WTC11 (cell line): ENCODE data around the gene PAX9. TPM values are rescaled to one million over a fixed set of nuclear protein-coding genes. Genes with fewer than 3 reads are reported as not detected.

Source experiments
- ATAC-seq: fragments of 200-7000 bp; cut with Tn5 transposase; 2 replicates; pipeline ENCODE4 v1.10.0; 2021; ENCODE audit warnings: mild to moderate bottlenecking, moderate library complexity
- CTCF ChIA-PET: fragments of 300-600 bp; sonication (Branson Sonifier 250); formaldehyde crosslinking; loops from one replicate; lab custom pipeline; 2021; ENCODE audit warnings: antibody characterized with exemption; lab: Charles Lee
- POLR2A ChIA-PET: fragments of 350-600 bp; sonication (Branson Sonifier 250); formaldehyde crosslinking; loops from one replicate; lab custom pipeline; 2021; ENCODE audit warnings: antibody characterized with exemption; lab: Charles Lee
- DNase-seq: peaks from one replicate; pipeline ENCODE4 v3.0.0; 2021; ENCODE audit warnings: low spot score
- H3K27ac Mint-ChIP-seq: 2 replicates; pipeline ENCODE4 v1.8.0; 2021; ENCODE audit warnings: mixed read lengths
- H3K27me3 Mint-ChIP-seq: 2 replicates; pipeline ENCODE4 v1.8.0; 2021; ENCODE audit warnings: low read depth, mild to moderate bottlenecking, moderate library complexity, mixed read lengths
- H3K36me3 Mint-ChIP-seq: 2 replicates; pipeline ENCODE4 v1.8.0; 2021; ENCODE audit warnings: mixed read lengths
- H3K4me1 Mint-ChIP-seq: 2 replicates; pipeline ENCODE4 v1.8.0; 2022; ENCODE audit warnings: mixed read lengths
- H3K4me3 Mint-ChIP-seq: 2 replicates; pipeline ENCODE4 v1.8.0; 2021; ENCODE audit warnings: mild to moderate bottlenecking, moderate library complexity, mixed read lengths
- H3K9me3 Mint-ChIP-seq: 2 replicates; pipeline ENCODE4 v1.8.0; 2021; ENCODE audit warnings: mixed read lengths
- ATF1 ChIP-seq: sonication (generic); formaldehyde crosslinking; IDR thresholded peaks from 2 replicates; pipeline ENCODE4 v1.8.1; 2023; ENCODE audit warnings: mild to moderate bottlenecking, moderate library complexity, missing genetic modification reagents
- ETV6 ChIP-seq: sonication (generic); formaldehyde crosslinking; IDR thresholded peaks from 2 replicates; pipeline ENCODE4 v1.8.1; 2022; ENCODE audit warnings: mild to moderate bottlenecking, missing genetic modification reagents
- GTF2I ChIP-seq: fragments of 250-450 bp; sonication (Bioruptor Pico); conservative IDR thresholded peaks from 2 replicates; pipeline ENCODE4 v1.4.0; 2021; ENCODE audit warnings: mild to moderate bottlenecking
- JAZF1 ChIP-seq: fragments of 250-450 bp; sonication (Bioruptor Pico); IDR thresholded peaks from 2 replicates; pipeline ENCODE4 v1.9.0; 2021; ENCODE audit warnings: moderate library complexity, mild to moderate bottlenecking, inconsistent platforms
- JUN ChIP-seq: sonication (generic); formaldehyde crosslinking; IDR thresholded peaks from 2 replicates; pipeline ENCODE4 v1.8.0; 2023; ENCODE audit warnings: mild to moderate bottlenecking, missing genetic modification reagents
- MYBL2 ChIP-seq: sonication (generic); formaldehyde crosslinking; IDR thresholded peaks from 2 replicates; pipeline ENCODE4 v1.8.1; 2023; ENCODE audit warnings: mild to moderate bottlenecking, moderate library complexity, missing genetic modification reagents
- NR2C2 ChIP-seq: sonication (generic); formaldehyde crosslinking; IDR thresholded peaks from 2 replicates; pipeline ENCODE4 v1.8.0; 2022; ENCODE audit warnings: mild to moderate bottlenecking, missing genetic modification reagents
- NR3C1 ChIP-seq: sonication (generic); formaldehyde crosslinking; conservative IDR thresholded peaks from 2 replicates; pipeline ENCODE4 v1.8.1; 2023; ENCODE audit warnings: low read depth, mild to moderate bottlenecking, missing genetic modification reagents
- OVOL2 ChIP-seq: fragments of 250-450 bp; sonication (Bioruptor Pico); IDR thresholded peaks from 2 replicates; pipeline ENCODE4 v1.9.0; 2021; ENCODE audit warnings: mild to moderate bottlenecking, borderline replicate concordance
- SMAD4 ChIP-seq: sonication (generic); formaldehyde crosslinking; IDR thresholded peaks from 2 replicates; pipeline ENCODE4 v1.8.0; 2022; ENCODE audit warnings: mild to moderate bottlenecking, missing genetic modification reagents
- TEAD4 ChIP-seq: sonication (generic); formaldehyde crosslinking; IDR thresholded peaks from 2 replicates; pipeline ENCODE4 v1.8.0; 2022; ENCODE audit warnings: mild to moderate bottlenecking, missing genetic modification reagents
- ZBTB21 ChIP-seq: sonication (generic); formaldehyde crosslinking; IDR thresholded peaks from 2 replicates; pipeline ENCODE4 v1.8.1; 2023; ENCODE audit warnings: mild to moderate bottlenecking, missing genetic modification reagents, borderline replicate concordance
- ZNF121 ChIP-seq: sonication (generic); formaldehyde crosslinking; IDR thresholded peaks from 2 replicates; pipeline ENCODE4 v1.8.0; 2023; ENCODE audit warnings: missing genetic modification reagents
- ZNF232 ChIP-seq: sonication (generic); formaldehyde crosslinking; IDR thresholded peaks from 2 replicates; pipeline ENCODE4 v1.8.0; 2022; ENCODE audit warnings: mild to moderate bottlenecking, missing genetic modification reagents
- ZNF423 ChIP-seq: fragments of 250-450 bp; sonication (Bioruptor Pico); IDR thresholded peaks from 2 replicates; pipeline ENCODE4 v2.1.2; 2022; ENCODE audit warnings: mild to moderate bottlenecking, moderate library complexity
- total RNA-seq: library from RNA; stranded (reverse); gene quantifications from 3 replicates; pipeline ENCODE4 v1.2.3, GENCODE V29; 2021
- TF ChIP-seq, protein P1 (sequence below): fragments of 250-450 bp; sonication (Bioruptor Pico); IDR thresholded peaks from 2 replicates; pipeline ENCODE4 v1.9.0; 2021; ENCODE audit warnings: mild to moderate bottlenecking
- TF ChIP-seq, protein P2 (sequence below): fragments of 250-450 bp; sonication (Bioruptor Pico); conservative IDR thresholded peaks from 2 replicates; pipeline ENCODE4 v1.9.0; 2021; ENCODE audit warnings: mild to moderate bottlenecking
- TF ChIP-seq, protein P3 (sequence below): sonication (generic); formaldehyde crosslinking; IDR thresholded peaks from 2 replicates; pipeline ENCODE4 v1.8.1; 2022; ENCODE audit warnings: mild to moderate bottlenecking, missing genetic modification reagents, moderate library complexity, borderline replicate concordance
- TF ChIP-seq, protein P4 (sequence below): sonication (generic); formaldehyde crosslinking; IDR thresholded peaks from 2 replicates; pipeline ENCODE4 v1.8.1; 2022; ENCODE audit warnings: missing genetic modification reagents, borderline replicate concordance
- TF ChIP-seq, protein P5 (sequence below): sonication (generic); formaldehyde crosslinking; IDR thresholded peaks from 2 replicates; pipeline ENCODE4 v1.8.1; 2023; ENCODE audit warnings: mild to moderate bottlenecking, missing genetic modification reagents, moderate library complexity
- TF ChIP-seq, protein P6 (sequence below): fragments of 250-450 bp; sonication (Bioruptor Pico); IDR thresholded peaks from 2 replicates; pipeline ENCODE4 v2.1.2; 2022; ENCODE audit warnings: mild to moderate bottlenecking, moderate library complexity
- TF ChIP-seq, protein P7 (sequence below): sonication (generic); formaldehyde crosslinking; IDR thresholded peaks from 2 replicates; pipeline ENCODE4 v1.8.1; 2023; ENCODE audit warnings: mild to moderate bottlenecking, missing genetic modification reagents, moderate library complexity

PAX9 gene
- total RNA-seq, 1 experiment from 2014 or later: not detected

DNA sequence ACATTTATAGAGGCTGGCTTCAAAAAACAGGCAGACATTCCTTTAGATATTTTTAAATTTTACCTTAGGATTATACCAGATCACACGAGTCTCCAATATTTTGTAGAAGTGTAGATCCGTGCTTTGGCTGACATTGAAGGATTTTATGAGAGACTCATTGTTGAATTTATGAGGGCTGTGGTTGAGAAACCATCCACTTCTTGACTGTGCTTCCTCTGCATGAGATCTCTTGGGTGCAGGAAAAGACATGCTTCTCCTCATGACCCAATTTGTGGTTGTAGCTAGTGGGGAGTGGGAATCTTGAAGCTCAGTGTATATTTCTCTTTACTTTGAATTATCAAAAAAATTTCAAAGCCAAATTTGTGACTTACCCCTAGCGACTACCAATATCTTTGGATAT, 42.5 kb upstream of the PAX9 start (continued):
- TF ChIP-seq, protein P1, sequence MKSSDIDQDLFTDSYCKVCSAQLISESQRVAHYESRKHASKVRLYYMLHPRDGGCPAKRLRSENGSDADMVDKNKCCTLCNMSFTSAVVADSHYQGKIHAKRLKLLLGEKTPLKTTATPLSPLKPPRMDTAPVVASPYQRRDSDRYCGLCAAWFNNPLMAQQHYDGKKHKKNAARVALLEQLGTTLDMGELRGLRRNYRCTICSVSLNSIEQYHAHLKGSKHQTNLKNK: no peak
- no peak for TF ChIP-seq ZNF423 (CRISPR knock-in tag)

DNA sequence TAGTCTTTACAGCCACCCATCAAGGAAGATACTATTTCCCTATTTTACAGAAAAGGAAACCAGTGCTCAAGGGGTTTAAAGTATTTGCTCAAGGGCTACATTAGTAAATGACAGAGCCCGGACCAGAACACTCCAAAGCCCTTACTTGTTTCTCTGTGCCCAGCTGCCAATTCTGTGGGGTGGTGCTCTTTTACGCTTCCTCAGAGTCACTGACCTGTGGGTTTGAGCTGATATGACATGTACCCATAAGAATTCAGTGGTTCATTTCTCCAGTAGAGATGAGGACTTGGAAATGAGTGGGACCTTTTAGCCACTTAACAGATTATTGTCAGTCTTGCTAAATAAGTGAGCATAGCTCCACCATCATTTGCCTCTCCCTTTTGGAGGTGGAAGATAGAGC, 41.8 kb upstream of the PAX9 start:
- H3K4me1 Mint-ChIP-seq: no peaks in the 10 kb centered on the region
- no peak overlapping the region for H3K4me3 Mint-ChIP-seq
- H3K36me3 Mint-ChIP-seq: no peaks in the 10 kb centered on the region
- no peak overlapping the region for H3K27ac Mint-ChIP-seq
- peaks cover 6% of the 10 kb centered on the region; the same call in 1 of the 2 replicates for H3K27me3 Mint-ChIP-seq
- TF ChIP-seq SMAD4: no peak
- no peak for TF ChIP-seq MYBL2 (CRISPR knock-in tag)
- TF ChIP-seq, protein P1: no peak
- TF ChIP-seq ZNF121 (CRISPR knock-in tag): no peak
- TF ChIP-seq, protein P2, sequence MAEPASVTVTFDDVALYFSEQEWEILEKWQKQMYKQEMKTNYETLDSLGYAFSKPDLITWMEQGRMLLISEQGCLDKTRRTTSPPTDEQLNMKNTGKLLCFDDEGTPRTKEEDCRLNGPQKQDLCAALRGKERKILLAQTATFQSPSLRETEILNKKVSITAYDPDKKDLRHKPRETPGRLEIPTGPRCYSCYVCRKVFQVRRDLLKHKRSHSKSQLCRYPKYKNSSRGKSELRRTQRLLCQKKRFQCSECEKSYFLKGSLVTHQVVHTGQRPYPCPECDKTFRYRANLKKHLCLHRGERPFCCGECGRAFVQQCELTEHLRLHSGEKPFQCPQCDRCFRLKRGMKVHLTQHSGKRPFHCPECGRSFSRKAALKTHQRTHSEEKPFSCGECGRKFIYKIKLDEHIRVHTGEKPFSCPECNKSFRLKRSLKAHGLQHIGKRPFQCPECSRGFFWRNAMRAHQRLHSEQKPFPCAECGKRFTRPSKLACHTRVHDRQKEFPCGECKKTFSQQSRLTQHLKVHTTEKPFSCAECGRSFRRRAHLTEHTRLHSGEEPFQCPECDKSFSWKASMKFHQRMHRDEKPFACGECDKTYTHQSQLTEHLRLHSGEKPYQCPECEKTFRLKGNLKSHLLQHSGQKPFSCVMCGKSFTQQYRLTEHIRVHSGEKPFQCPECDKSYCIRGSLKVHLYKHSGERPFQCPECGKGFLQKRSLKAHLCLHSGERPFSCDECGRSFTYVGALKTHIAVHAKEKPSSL (CRISPR knock-in tag): no peak
- TF ChIP-seq GTF2I (CRISPR knock-in tag): no peak
- no peak for TF ChIP-seq JAZF1 (CRISPR knock-in tag)
- no peak for TF ChIP-seq ATF1 (CRISPR knock-in tag)
- TF ChIP-seq, protein P3, sequence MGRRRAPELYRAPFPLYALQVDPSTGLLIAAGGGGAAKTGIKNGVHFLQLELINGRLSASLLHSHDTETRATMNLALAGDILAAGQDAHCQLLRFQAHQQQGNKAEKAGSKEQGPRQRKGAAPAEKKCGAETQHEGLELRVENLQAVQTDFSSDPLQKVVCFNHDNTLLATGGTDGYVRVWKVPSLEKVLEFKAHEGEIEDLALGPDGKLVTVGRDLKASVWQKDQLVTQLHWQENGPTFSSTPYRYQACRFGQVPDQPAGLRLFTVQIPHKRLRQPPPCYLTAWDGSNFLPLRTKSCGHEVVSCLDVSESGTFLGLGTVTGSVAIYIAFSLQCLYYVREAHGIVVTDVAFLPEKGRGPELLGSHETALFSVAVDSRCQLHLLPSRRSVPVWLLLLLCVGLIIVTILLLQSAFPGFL (CRISPR knock-in tag): no peak
- TF ChIP-seq, protein P4, sequence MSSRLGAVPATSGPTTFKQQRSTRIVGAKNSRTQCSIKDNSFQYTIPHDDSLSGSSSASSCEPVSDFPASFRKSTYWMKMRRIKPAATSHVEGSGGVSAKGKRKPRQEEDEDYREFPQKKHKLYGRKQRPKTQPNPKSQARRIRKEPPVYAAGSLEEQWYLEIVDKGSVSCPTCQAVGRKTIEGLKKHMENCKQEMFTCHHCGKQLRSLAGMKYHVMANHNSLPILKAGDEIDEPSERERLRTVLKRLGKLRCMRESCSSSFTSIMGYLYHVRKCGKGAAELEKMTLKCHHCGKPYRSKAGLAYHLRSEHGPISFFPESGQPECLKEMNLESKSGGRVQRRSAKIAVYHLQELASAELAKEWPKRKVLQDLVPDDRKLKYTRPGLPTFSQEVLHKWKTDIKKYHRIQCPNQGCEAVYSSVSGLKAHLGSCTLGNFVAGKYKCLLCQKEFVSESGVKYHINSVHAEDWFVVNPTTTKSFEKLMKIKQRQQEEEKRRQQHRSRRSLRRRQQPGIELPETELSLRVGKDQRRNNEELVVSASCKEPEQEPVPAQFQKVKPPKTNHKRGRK (CRISPR knock-in tag): no peak
- TF ChIP-seq TEAD4 (CRISPR knock-in tag): no peak
- no peak for TF ChIP-seq NR2C2
- TF ChIP-seq JUN: no peak
- no peak for TF ChIP-seq ETV6 (CRISPR knock-in tag)
- no peak for TF ChIP-seq NR3C1 (CRISPR knock-in tag)
- TF ChIP-seq, protein P5, sequence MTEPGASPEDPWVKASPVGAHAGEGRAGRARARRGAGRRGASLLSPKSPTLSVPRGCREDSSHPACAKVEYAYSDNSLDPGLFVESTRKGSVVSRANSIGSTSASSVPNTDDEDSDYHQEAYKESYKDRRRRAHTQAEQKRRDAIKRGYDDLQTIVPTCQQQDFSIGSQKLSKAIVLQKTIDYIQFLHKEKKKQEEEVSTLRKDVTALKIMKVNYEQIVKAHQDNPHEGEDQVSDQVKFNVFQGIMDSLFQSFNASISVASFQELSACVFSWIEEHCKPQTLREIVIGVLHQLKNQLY (CRISPR knock-in tag): no peak
- no peak for TF ChIP-seq ZNF232 (CRISPR knock-in tag)
- TF ChIP-seq, all 79 proteins: peak for 0
- no peak for ATAC-seq
- ChIA-PET POLR2A (no interaction called here), CTCF (interaction anchor here (1.2 kb wide), 1 partner anchor 66 kb away, joined by 3 read pairs; no protein-coding TSS in a partner anchor)
- H3K9me3 Mint-ChIP-seq: peaks cover 18% of the 10 kb centered on the region
- DNase-seq: no peak

DNA sequence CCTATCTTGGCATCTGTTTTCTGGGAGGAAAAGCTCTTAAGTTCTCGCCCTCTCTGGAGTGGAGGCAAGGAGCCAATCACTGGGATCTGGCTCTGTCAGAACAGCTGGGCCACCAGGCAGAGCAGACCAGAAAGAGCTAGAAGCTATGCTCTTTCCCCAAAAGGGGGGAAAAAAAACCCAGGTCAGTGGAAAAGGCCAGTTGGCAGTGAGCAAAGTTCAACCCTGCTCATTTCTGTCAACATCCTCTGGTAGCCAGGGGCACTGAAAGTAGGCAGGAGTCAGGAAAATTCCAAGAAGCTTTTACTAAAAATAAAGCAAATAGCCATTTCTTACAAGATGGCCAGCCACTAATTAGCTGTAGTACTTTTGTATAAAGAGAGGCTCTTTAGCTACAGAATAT, 36.6 kb upstream of the PAX9 start:
- H3K9me3 Mint-ChIP-seq: peaks cover 18% of the 10 kb centered on the region
- DNase-seq (no peak), ATAC-seq (no peak)
- TF ChIP-seq, protein P6, sequence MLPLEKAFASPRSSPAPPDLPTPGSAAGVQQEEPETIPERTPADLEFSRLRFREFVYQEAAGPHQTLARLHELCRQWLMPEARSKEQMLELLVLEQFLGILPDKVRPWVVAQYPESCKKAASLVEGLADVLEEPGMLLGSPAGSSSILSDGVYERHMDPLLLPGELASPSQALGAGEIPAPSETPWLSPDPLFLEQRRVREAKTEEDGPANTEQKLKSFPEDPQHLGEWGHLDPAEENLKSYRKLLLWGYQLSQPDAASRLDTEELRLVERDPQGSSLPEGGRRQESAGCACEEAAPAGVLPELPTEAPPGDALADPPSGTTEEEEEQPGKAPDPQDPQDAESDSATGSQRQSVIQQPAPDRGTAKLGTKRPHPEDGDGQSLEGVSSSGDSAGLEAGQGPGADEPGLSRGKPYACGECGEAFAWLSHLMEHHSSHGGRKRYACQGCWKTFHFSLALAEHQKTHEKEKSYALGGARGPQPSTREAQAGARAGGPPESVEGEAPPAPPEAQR: no peak
- TF ChIP-seq OVOL2: no peak
- TF ChIP-seq JUN: no peak
- no peak for TF ChIP-seq ZBTB21 (CRISPR knock-in tag)
- TF ChIP-seq, protein P7, sequence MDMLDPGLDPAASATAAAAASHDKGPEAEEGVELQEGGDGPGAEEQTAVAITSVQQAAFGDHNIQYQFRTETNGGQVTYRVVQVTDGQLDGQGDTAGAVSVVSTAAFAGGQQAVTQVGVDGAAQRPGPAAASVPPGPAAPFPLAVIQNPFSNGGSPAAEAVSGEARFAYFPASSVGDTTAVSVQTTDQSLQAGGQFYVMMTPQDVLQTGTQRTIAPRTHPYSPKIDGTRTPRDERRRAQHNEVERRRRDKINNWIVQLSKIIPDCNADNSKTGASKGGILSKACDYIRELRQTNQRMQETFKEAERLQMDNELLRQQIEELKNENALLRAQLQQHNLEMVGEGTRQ (CRISPR knock-in tag): no peak
- H3K27ac Mint-ChIP-seq: no peak overlapping the region
- ChIA-PET POLR2A (no interaction called here), CTCF (interaction anchor here (0.8 to 2.5 kb wide), 9 partner anchors 20 to 317 kb away, joined by 3 to 11 read pairs (median 4); no protein-coding TSS in a partner anchor)
- H3K27me3 Mint-ChIP-seq: peaks cover 18% of the 10 kb centered on the region
- H3K4me1 Mint-ChIP-seq: peaks cover 6% of the 10 kb centered on the region; the same call in 1 of the 2 replicates
- H3K36me3 Mint-ChIP-seq: no peaks in the 10 kb centered on the region
- no peak overlapping the region for H3K4me3 Mint-ChIP-seq
